Vagina (tissue), 2 donors: ENCODE data around the gene SMPD3. TPM values are rescaled to one million over a fixed set of nuclear protein-coding genes. Genes with fewer than 3 reads are reported as not detected.
A peak's percentile ranks its signal among the peaks of the same experiment; 100 is the strongest.

Experiments
- DNase-seq, 2 donors: peaks; one replicate each; pipeline ENCODE4 v3.0.0-alpha.2; 2017; ENCODE audit errors: extremely low spot score in 2 of 2
- H3K27ac ChIP-seq: fragments of 200-600 bp; sonication (generic); one replicate; pipeline ENCODE4 v1.5.1; 2019
- H3K27me3 ChIP-seq: fragments of 200-600 bp; sonication (generic); one replicate; pipeline ENCODE4 v1.5.1; 2019
- H3K36me3 ChIP-seq, 2 donors: fragments of 200-600 bp; sonication (generic); one replicate each; pipeline ENCODE4 v1.5.1; 2017 to 2019
- H3K4me1 ChIP-seq: fragments of 200-600 bp; sonication (generic); one replicate; pipeline ENCODE4 v1.5.1; 2019
- H3K4me3 ChIP-seq, 2 donors: fragments of 200-600 bp; sonication (generic); 1 replicate in 1 of 2; 2 replicates in 1 of 2; pipeline ENCODE4 v1.5.1; 2016 to 2019
- H3K9me3 ChIP-seq: fragments of 200-600 bp; sonication (generic); one replicate; pipeline ENCODE4 v1.5.1; 2019
- CTCF ChIP-seq, 3 experiments: fragments of 450-650 bp in 2 of 3; fragments of 200-600 bp in 1 of 3; sonication (generic) in 1 of 3; IDR thresholded peaks; one replicate each; pipeline ENCODE4 v1.5.1; 2017 to 2019; ENCODE audit warnings: antibody characterized with exemption in 3 of 3, mild to moderate bottlenecking in 2 of 3, moderate library complexity in 2 of 3
- POLR2A ChIP-seq, 2 donors: fragments of 450-650 bp; IDR thresholded peaks; one replicate each; pipeline ENCODE4 v1.6.1; 2017; ENCODE audit warnings: antibody characterized with exemption in 2 of 2, mild to moderate bottlenecking in 2 of 2, moderate library complexity in 2 of 2
- POLR2AphosphoS5 ChIP-seq, 2 donors: sonication (generic); formaldehyde crosslinking; IDR thresholded peaks; one replicate each; pipeline ENCODE4 v1.9.0; 2017; ENCODE audit warnings: antibody characterized with exemption in 2 of 2, mild to moderate bottlenecking in 2 of 2, low read depth in 1 of 2; ENCODE audit not compliant: insufficient read depth in 1 of 2
- intact Hi-C: fragments of 100-400 bp; cut with DNase I; formaldehyde crosslinking; loops from one replicate; pipeline ENCODE4 v1.15.1; 2023
- total RNA-seq: library from RNA; depleted of rRNA; stranded (reverse); fragments of >200 nt; gene quantifications from one replicate; pipeline ENCODE4 v1.2.3, GENCODE V29; 2016

The SMPD3 gene
- total RNA-seq, 1 donor from 2014 or later = 3.4 TPM

GRCh38 chr16:68492151-68492542 is 43.8 kb upstream of the SMPD3 start:
- Histone ChIP-seq H3K4me3 (no peak overlapping the region), H3K27me3 (no peaks in the 10 kb centered on the region), H3K27ac (no peak overlapping the region), H3K9me3 (no peaks in the 10 kb centered on the region), H3K4me1 (peaks cover 4% of the 10 kb centered on the region), H3K36me3 (no peaks in the 10 kb centered on the region)
- no peak for DNase-seq
- no peak for TF ChIP-seq POLR2A (IDR thresholded peaks at IDR 0.05)
- TF ChIP-seq POLR2AphosphoS5 (IDR thresholded peaks at IDR 0.05; ENCODE audit: insufficient read depth in 1 of 2, low read depth in 1 of 2) = no peak
- no peak for TF ChIP-seq CTCF (IDR thresholded peaks at IDR 0.05)
- intact Hi-C loops = no loop called here

- TF ChIP-seq CTCF (IDR thresholded peaks at IDR 0.05) = no peak
- no peak for TF ChIP-seq POLR2AphosphoS5 (IDR thresholded peaks at IDR 0.05; ENCODE audit: insufficient read depth in 1 of 2, low read depth in 1 of 2)
- no peak for TF ChIP-seq POLR2A (IDR thresholded peaks at IDR 0.05)
- Histone ChIP-seq H3K4me3 (no peak overlapping the region), H3K4me1 (peaks cover 4% of the 10 kb centered on the region), H3K27me3 (no peaks in the 10 kb centered on the region), H3K27ac (no peak overlapping the region), H3K9me3 (no peaks in the 10 kb centered on the region), H3K36me3 (no peaks in the 10 kb centered on the region)
- no peak for DNase-seq
- intact Hi-C loops = no loop called here
These were observed 43.3 kb upstream of the SMPD3 start for GRCh38 chr16:68491576-68491950.

- no peaks in the 10 kb centered on the region for H3K36me3 ChIP-seq
- peaks cover 4% of the 10 kb centered on the region for H3K4me1 ChIP-seq
- H3K27ac ChIP-seq = no peak overlapping the region
- H3K9me3 ChIP-seq = no peaks in the 10 kb centered on the region
- H3K4me3 ChIP-seq = no peak overlapping the region
- intact Hi-C loops = no loop called here
- TF ChIP-seq POLR2A (IDR thresholded peaks at IDR 0.05) (no peak), POLR2AphosphoS5 (IDR thresholded peaks at IDR 0.05; ENCODE audit: insufficient read depth in 1 of 2, low read depth in 1 of 2) (peak in 1 of 2 donors; percentile 35)
- H3K27me3 ChIP-seq = no peaks in the 10 kb centered on the region
- DNase-seq = peak in 1 of 2 donors; percentile 98
These were observed 42.7 kb upstream of the SMPD3 start for GRCh38 chr16:68490829-68491575.

GRCh38 chr16:68490358-68490757 is 42.0 kb upstream of the SMPD3 start:
- Histone ChIP-seq H3K4me1 (peaks cover 4% of the 10 kb centered on the region), H3K4me3 (no peak overlapping the region), H3K27me3 (no peaks in the 10 kb centered on the region), H3K36me3 (no peaks in the 10 kb centered on the region), H3K9me3 (no peaks in the 10 kb centered on the region), H3K27ac (no peak overlapping the region)
- intact Hi-C loops = no loop called here
- DNase-seq = no peak
- TF ChIP-seq POLR2A (IDR thresholded peaks at IDR 0.05) (no peak), POLR2AphosphoS5 (IDR thresholded peaks at IDR 0.05; ENCODE audit: insufficient read depth in 1 of 2, low read depth in 1 of 2) (no peak)

- intact Hi-C loops = no loop called here
- no peak for DNase-seq
- Histone ChIP-seq H3K27me3 (no peaks in the 10 kb centered on the region), H3K36me3 (no peaks in the 10 kb centered on the region), H3K4me3 (no peak overlapping the region), H3K27ac (no peak overlapping the region), H3K4me1 (peaks cover 4% of the 10 kb centered on the region), H3K9me3 (no peaks in the 10 kb centered on the region)
- TF ChIP-seq CTCF (IDR thresholded peaks at IDR 0.05) = no peak
- no peak for TF ChIP-seq POLR2A (IDR thresholded peaks at IDR 0.05)
These were observed 40.2 kb upstream of the SMPD3 start for GRCh38 chr16:68488554-68488953.

- no peaks in the 10 kb centered on the region for H3K9me3 ChIP-seq
- H3K27ac ChIP-seq = no peak overlapping the region
- intact Hi-C loops = no loop called here
- no peaks in the 10 kb centered on the region for H3K36me3 ChIP-seq
- no peak overlapping the region for H3K4me3 ChIP-seq
- TF ChIP-seq POLR2A (IDR thresholded peaks at IDR 0.05) (no peak), POLR2AphosphoS5 (IDR thresholded peaks at IDR 0.05; ENCODE audit: insufficient read depth in 1 of 2, low read depth in 1 of 2) (no peak), CTCF (IDR thresholded peaks at IDR 0.05) (no peak)
- DNase-seq = no peak
- H3K4me1 ChIP-seq = peaks cover 4% of the 10 kb centered on the region
- no peaks in the 10 kb centered on the region for H3K27me3 ChIP-seq
These were observed 39.4 kb upstream of the SMPD3 start for GRCh38 chr16:68487669-68488068.
